ENCODE data around the gene PLSCR1. TPM values are rescaled to one million over a fixed set of nuclear protein-coding genes. Genes with fewer than 3 reads are reported as not detected.
"Not testable (repeated sequence)": the region's sequence is repeated elsewhere in the genome, so short reads cannot be mapped to it uniquely, and the experiment has no call there.

PLSCR1 gene
- total RNA-seq, 1 donor from 2014 or later = 56.4 TPM

DNA sequence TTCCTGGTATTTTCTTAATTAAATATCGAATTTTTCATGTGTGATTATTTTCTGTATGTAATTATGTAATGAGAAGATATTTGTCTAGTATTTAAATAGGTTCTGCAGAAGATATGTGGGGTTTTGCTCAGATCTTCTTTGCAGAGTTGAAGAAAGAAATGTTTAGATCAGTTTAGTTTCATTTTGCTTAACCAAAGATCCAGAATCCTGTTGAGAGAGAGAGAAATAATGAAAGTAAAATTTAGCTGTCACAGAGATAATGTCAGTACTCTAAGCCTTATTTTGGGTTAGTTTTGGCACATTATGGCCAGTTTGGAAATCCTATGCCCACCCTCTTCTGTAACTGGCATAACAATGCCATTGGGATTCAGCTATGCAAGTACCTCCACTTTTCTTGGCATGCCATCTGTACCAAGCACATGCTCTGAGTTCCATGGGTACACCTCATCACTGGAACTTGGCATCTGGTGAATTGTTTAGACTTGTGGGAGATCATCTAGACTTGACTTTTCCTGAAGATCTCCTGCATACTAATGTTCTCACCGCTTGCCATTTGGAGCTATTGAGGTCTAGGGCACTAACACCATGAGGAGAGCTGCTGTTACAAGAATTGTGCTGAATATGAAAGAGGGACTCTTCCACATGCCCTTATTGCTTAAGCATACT lies 30.9 kb downstream of the PLSCR1 start:
- no peak for DNase-seq (ENCODE audit: low read depth in 2 of 2)

DNA sequence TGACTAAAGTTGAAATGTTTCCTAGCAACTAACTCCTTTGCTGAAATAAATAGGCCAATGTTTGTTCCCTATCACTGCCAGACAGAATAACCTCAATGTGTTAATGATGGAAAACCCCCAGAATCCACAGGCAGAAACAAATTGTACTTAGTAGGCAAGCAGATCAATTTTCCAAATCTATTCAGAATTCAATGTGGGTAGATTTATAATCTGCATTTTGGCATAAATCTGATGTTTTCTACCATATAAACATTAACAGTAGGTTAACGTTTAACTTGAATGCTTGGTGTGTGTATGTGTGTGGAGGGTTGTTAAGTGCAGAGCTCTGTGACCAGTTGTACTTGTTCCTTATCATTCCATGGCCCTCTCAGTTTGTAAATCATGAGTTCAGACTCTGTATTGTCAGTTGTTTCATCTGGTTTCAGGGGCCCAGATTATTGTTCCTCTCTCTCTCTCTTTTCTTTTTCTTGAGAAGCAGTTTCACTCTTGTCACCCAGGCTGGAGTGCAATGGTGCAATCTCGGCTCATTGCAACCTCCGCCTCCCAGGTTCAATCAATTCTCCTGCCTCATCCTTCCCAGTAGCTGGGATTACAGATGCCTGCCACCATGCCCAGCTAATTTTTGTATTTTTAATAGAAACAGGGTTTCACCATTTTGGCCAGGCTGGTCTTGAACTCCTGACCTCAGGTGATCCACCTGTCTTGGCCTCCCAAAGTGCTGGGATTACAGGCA lies 32.8 kb downstream of the PLSCR1 start:
- DNase-seq (ENCODE audit: low read depth in 2 of 2) = no peak

DNA sequence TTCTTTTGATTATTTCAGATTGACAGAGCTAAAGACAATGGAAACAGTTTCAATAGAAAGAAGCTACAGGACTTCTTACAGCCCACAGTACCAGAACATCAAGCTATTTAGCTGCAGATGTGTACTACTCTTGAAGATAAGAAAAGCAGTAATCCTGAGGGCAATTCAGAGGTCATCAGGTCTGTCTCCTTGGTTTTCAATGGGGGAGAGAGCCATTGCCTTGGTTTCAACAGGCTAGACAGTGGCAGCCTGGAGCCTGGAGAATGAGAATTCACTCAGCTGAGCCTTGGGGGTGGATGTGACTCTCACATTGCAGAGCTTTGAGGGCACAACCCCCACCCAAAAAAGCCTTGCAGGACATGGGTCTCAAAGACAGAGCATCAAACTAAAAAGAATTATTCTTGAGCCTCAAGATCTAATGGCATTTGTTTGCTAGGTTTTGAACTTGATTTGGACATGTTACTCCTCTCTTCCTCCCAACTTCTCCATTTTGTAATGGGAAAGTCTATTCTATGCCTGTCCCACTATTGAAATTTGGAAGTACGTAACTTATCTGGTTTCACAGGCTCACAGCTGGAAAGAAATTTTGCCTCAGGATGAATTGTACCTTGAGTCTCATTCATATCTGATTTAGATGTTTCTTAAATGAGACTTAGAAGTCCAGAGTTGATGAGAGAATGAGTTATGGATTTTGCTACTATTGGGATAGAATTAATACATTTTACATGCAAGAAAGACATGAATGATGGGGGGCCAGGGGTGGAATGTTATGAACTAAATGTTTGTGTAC lies 36.9 kb downstream of the PLSCR1 start:
- no peak for DNase-seq (ENCODE audit: low read depth in 2 of 2)

DNA sequence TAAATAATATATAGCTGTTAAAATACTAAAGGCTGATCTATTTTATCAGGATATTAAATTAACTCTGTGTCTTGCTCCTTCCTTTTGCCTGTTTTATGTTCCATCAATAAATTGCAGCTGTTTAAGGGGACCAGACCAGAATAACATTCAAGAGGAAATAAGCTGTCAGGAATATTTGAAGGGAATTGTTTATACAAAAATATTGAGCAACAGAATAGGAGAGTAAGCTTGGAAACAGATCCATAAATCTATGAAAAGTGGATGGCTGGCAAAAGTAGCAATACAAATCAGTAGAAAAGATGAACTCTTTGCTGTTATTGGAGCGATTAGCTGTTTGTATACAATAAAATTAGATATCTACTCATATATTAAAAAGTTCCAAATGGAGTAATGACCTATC lies 38.9 kb downstream of the PLSCR1 start:
- peak; percentile 60 to 63 for DNase-seq (ENCODE audit: low read depth in 2 of 2)

DNA sequence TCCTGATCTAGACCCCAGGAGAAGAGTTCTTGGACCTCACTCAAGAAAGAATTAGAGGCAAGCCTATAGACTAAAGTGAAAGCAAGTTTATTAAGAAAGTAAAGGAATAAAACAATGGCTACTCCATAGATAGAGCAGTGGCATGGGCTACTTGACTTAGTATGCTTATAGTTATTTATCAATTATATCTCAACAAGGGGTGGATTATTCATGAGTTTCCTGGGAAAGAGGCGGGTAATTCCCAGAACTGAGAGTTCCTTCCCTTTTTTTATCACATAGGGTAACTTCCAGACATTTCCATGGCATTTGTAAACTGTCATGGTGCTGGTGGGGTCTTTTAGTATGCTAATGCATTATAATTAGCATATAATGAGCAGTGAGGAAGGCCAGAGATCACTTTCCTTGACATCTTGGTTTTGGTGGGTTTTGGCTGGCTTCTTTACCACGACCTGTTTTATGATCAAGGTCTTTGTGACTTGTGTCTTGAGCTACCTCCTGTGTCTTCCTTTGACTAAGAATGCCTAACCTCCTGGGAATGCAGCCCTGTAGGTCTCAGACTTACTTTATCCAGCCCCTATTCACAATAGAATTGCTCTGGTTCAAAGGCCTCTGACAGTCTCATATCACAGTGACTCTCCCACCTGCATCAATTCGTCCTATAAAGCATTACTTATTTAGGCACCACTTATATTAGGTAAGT lies 39.8 kb downstream of the PLSCR1 start:
- no peak for DNase-seq (ENCODE audit: low read depth in 2 of 2)

DNA sequence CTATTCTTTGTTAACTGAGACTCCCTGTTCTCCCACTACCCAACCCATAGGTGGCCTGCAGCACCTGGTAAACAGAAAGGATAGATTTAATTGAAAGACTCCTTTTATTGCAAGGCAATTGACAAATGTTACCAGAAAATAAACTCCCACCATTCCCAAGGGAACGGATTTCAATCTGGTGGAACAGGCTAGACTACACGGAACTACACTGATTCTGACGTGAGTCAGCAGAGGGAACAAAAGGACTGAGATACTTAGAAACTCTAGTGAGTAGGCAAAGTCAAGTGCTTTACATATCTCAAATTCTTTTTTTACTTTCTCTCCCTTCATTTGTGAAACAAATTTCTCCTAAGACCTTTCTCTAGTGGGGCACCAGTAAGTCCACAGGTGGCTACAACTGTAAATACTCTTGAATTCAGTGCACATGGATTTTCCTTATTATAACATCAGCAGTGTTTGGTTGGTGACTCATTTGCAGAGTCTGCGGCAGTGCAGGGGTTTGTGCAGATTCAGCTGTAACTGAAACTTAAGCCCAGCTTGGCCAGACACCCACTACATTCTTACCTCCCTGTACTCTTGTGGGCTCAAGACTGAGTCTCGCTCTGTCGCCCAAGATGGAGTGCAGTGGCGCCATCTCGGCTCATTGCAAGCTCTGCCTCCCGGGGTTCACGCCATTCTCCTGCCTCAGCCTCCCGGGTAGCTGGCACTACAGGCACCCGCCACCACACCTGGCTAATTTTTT lies 40.8 kb downstream of the PLSCR1 start:
- DNase-seq (ENCODE audit: low read depth in 2 of 2) = peak in 1 of 2 donors; percentile 72

DNA sequence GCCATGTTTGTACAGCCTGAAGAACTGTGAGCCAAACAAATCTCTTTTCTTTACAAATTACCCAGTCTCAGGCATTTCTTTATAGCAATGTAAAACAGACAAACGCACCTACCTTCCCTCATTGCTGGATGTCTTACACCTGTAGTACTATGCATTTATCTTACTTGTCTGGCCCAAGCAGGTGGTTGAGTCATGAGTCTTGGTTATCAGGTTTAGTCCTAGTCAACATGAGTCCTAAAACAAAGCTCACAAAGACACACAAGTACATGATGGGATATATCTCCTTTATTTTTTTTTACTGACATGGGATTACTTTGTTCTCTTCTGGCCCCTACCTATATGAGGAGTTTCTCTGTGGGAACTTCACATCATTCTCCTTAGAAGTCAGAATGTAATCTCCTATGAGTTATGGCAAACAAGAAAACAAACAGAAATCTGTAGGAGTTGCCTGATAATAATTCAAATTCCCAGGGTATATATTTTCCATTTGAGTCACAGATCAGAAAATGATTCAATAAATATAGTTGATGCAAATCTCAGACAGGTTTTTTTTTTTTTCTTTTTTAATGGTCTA lies 41.4 kb downstream of the PLSCR1 start:
- DNase-seq (ENCODE audit: low read depth in 2 of 2) = no peak

DNA sequence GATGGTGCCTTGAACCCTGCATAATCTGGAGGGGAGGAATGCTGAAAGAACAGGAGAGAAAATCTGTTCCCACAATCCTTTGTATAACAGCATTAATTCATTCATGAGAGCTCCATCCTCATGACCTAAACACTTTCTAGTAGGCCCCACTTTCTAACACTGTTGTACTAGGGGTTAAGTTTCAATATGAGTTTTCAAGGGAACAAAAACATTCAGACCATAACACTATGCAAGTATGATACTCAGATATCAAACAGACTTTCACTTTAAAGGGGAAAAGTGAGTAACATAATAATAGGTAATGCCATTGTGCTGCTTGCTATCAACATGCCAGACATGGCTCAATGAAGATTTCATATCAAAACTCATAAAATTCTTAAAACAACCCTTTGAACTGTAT lies 42.7 kb downstream of the PLSCR1 start:
- DNase-seq (ENCODE audit: low read depth in 2 of 2) = no peak

DNA sequence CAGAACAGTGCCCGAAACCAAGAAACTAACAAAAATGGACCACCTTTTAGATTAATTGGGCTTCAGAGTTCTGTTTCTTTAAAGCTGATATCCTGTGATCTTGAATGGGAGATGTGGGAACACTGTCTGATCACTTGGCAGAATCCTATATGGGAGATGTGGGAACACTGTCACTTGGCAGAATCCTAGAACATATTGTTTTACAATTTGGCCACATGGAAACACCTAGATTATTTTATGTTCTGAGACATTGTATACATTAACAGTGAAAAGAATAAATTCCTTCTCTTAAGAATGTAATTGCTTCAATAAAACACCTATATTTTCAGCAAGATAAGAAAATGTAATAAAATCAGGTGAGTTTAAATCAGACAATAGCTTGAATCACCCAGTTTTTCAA lies 44.7 kb downstream of the PLSCR1 start:
- DNase-seq (ENCODE audit: low read depth in 2 of 2) = no peak

DNA sequence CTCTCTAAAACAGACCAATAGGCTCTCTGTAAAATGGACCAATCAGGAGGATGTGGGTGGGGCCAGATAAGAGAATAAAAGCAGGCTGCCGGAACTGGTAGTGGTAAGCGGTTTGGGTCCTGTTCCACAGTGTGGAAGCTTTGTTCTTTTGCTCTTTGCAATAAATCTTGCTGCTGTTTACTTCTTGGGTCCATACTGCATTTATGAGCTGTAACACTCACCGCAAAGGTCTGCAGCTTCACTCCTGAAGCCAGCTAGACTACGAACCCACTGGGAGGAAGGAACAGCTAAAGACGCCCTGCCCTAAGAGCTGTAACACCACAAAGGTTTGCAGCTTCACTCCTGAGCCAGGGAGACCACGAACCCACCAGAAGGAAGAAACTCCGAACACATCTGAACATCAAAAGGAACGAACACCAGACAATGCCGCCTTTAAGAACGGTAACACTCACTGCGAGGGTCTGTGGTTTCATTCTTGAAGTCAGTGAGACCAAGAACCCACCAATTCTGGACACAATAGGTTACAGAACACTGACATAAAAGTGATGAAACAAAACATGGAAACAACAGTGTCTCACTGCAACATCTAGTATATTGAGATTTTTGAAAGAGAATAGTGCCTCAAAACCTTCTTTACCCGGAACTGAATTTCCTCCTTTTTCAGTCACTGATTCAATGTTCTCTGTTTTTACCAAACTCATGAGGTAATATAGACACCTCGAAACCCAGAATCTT lies 46.2 kb downstream of the PLSCR1 start:
- DNase-seq (ENCODE audit: low read depth in 2 of 2) = no peak

DNA sequence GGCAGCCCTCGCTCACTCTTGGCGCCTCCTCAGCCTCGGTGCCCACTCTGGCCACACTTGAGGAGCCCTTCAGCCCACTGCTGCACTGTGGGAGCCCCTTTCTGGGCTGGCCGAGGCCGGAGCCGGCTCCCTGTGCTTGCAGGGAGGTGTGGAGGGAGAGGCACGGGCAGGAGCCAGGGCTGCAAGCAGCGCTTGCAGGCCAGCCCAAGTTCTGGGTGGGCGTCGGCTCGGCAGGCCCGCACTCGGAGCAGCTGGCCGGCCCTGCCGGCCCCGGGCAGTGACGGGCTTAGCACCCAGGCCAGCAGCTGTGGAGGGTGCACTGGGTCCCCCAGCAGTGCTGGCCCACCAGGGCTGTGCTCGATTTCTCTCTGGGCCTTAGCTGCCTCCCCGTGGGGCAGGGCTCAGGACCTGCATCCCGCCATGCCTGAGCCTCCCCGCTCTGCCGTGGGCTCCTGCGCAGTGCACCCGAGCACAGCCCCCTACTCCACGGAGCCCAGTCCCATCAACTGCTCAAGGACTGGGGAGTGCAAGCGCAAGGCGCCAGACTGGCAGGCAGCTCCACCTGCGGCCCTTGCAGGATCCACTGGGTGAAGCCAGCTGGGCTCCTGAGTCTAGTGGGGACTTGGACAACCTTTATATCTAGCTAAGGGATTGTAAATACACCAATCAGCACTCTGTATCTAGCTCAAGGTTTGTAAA lies 47.1 kb downstream of the PLSCR1 start:
- DNase-seq (ENCODE audit: low read depth in 2 of 2) = not testable (repeated sequence)

DNA sequence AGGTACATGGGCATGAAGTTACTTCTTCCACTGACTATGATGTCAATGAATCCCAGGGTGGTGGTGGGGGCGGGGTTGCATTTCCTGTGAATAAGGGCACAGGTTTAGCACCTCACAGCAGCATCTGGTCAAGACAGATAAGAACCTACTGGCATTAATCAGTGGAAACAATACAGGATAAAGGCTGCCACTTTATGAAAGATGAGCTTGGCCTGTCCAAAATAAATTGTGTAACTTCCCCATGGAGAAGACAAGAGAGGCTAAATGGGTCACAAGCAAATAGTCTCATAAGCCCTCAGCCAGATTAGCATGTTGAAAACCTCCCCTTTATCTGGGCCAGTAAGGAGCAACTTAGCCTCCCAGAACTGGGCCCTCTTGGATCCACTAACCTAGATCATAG lies 47.7 kb downstream of the PLSCR1 start:
- DNase-seq (ENCODE audit: low read depth in 2 of 2) = peak; percentile 50 to 87

DNA sequence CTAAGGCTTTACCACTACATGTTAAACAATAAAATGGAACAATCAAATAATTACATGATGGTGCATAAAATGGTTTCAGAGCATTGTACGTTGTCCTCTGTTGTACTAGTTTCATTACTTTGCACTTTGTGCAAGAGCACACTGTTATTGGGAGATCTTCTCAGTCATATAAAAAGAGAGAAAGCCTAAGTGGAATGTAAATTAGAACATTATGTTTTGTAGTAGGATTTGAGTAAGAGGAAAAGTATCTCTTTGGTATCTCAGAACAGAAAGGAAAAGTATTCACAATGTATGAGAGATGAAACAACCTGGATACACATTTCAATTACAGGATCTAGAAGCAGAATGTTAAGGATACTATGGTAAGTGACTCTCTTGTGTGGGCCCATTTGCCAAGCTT lies 48.2 kb downstream of the PLSCR1 start:
- DNase-seq (ENCODE audit: low read depth in 2 of 2) = no peak

DNA sequence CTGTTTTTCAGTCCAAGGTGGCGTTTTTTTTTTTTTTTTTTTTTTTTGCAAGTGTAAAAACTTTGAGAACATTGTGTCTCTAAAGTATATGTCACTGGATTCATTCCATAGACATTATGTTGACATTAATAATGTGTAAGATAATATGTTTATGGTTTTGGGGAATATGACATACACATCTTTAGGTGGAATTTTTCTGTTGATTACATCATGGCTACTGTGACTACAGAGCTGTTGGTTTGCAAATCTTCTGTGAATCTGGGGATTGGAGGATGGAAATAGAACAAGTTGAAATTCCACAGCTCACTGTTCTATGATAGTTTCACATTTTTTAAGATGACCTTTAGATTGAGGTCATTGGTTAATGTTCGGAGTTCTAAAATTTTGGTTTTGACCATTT lies 50.6 kb downstream of the PLSCR1 start:
- DNase-seq (ENCODE audit: low read depth in 2 of 2) = no peak

DNA sequence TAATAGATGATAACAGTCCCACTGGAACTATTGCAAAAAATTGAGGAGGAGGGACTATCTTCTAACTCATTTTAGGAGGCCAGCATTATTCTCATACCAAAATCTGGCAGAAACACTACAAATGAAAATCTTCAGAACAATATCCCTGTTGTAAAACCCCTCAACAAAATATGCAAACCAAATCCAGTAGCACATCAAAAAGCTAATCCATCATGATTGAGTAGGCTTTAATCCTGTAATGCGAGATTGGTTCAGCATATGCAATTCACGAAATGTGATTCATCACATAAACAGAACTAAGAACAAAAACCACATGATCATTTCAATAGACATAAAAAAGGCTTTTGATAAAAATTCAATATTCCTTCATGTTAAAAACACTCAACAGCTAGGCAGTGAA lies 51.2 kb downstream of the PLSCR1 start:
- DNase-seq (ENCODE audit: low read depth in 2 of 2) = no peak

DNA sequence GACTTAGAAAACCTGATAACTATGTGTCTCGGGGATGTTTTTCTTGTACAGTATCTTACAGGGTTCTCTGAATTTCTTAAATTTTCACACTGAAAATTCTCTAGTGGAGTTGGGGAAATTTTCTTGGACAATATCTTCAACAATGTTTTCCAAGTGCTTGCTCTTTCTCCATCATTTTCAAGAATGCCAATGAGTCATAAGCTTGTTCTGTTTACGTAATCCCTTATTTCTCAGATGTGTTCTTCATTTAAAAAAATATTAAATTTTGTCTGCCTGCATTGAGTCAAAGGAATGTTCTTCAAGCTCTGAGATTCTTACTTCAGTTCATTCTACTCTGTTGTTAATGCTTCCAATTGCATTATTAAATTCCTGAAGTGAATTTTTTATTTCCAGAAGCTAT lies 53.1 kb downstream of the PLSCR1 start:
- no peak for DNase-seq (ENCODE audit: low read depth in 2 of 2)

DNA sequence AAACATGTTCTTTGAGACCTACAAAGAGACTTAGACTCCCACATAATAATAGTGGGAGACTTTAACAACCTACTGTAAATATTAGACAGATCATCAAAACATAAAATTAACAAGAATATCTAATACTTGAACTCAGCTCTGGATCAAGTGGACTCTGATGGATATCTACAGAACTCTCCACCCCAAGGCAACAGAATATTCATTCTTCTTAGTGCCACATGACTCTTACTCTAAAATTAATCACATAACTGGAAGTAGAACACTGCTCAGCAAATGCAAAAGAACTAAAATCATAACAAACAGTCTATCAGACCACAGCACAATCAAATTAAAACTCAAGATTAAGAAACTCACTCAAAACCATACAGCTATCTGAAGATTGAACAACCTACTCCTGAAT lies 59.1 kb downstream of the PLSCR1 start:
- DNase-seq (ENCODE audit: low read depth in 2 of 2) = no peak

DNA sequence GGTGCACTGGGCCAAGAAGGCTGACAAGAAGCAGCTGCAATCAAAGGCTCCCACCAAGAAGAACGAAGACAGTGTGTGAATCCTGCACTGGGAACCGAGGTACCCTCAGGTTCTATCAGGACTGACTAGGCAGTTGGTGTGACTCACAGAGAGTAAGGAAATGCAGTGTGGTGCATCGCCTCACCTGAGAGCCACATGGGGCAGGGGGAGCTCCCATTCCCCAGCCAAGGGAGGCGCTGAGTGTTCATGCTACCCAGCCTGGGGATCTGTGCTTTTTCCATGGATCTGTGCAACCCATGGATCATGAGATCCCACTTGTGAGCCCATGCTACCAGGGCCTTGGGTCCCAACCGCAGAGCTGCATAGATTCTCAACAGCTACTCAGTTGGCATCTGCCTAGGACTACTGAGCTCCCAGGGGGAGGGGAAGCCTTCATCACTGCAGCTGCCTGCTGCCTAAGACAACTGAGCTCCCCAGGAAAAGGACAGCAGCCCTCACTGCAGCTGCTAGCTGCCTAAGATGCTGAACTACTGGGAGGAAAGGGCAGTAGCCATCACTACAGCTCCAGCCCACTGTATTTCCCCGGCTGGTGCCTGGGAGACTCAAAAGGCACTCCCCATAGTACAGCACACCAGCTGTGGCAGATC lies 68.2 kb downstream of the PLSCR1 start:
- DNase-seq (ENCODE audit: low read depth in 2 of 2) = no peak

DNA sequence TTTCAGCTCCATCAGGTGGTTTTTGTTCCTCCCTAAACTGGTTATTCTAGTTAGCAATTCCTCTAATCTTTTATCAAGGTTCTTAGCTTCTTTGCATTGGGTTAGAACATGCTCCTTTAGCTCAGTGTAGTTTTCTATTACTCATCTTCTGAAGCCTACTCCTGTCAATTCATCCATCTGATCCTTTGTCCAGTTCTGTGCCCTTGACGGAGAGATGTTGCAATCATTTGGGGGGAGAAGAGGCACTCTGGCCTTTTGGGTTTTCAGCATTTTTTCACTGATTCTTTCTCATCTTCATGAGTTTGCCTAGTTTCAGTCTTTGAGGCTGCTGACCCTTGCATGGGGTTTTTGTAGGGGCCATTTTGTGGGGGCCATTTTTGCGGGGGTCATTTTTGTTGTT lies 69.4 kb downstream of the PLSCR1 start:
- not testable (repeated sequence) for DNase-seq (ENCODE audit: low read depth in 2 of 2)
